PC-9 (cell line): ENCODE measurements around the gene KRT3. TPM values are rescaled to one million over a fixed set of nuclear protein-coding genes. Genes with fewer than 3 reads are reported as not detected.
A peak's percentile ranks its signal among the peaks of the same experiment; 100 is the strongest.
"Not testable (repeated sequence)": the region's sequence is repeated elsewhere in the genome, so short reads cannot be mapped to it uniquely, and the experiment has no call there.

Experiments
- BruUV-seq: library from RNA; stranded (reverse); fragments of 400-500 nt; replicated peaks from 2 replicates; lab custom pipeline; 2021; lab: Mats Ljungman, UMichigan
- CTCF ChIA-PET: fragments of 300-600 bp; sonication (Branson Sonifier 250); formaldehyde crosslinking; loops from one replicate; lab custom pipeline; 2022; ENCODE audit warnings: antibody characterized with exemption; lab: Charles Lee
- POLR2A ChIA-PET: fragments of 300-600 bp; sonication (Branson Sonifier 250); formaldehyde crosslinking; loops from one replicate; lab custom pipeline; 2022; ENCODE audit warnings: antibody characterized with exemption; ENCODE audit not compliant: unreplicated experiment; lab: Charles Lee
- DNase-seq, 2 experiments: peaks; one replicate each; pipeline versions ENCODE4 v3.0.0 to v3.0.0-alpha.2; 2015 to 2022; ENCODE audit warnings: mixed read lengths in 1 of 2
- H2AFZ ChIP-seq: fragments of 200-600 bp; sonication (generic); 2 replicates; pipeline ENCODE4 v1.8.1; 2017; ENCODE audit warnings: antibody characterized with exemption
- H3F3A ChIP-seq: fragments of 200-600 bp; sonication (generic); 2 replicates; pipeline ENCODE4 v1.8.1; 2017; ENCODE audit warnings: antibody characterized with exemption, mild to moderate bottlenecking, low read depth; ENCODE audit not compliant: insufficient read depth
- H3K27ac ChIP-seq: fragments of 200-600 bp; sonication (generic); 2 replicates; pipeline ENCODE4 v1.6.1; 2016; ENCODE audit warnings: mixed run types
- H3K27me3 ChIP-seq: fragments of 200-600 bp; sonication (generic); 2 replicates; pipeline ENCODE4 v1.6.1; 2016; ENCODE audit warnings: low read depth, mixed run types; ENCODE audit not compliant: insufficient read depth
- H3K36me3 ChIP-seq: fragments of 200-600 bp; sonication (generic); 2 replicates; pipeline ENCODE4 v1.6.1; 2016; ENCODE audit warnings: low read depth, mixed run types
- H3K4me1 ChIP-seq: fragments of 200-600 bp; sonication (generic); replicated peaks from 2 replicates; pipeline ENCODE4 v1.6.1; 2016; ENCODE audit warnings: mixed run types; ENCODE audit not compliant: insufficient read depth
- H3K4me2 ChIP-seq: fragments of 200-600 bp; sonication (generic); 2 replicates; pipeline ENCODE4 v1.6.1; 2017; ENCODE audit warnings: mixed run types
- H3K4me3 ChIP-seq: fragments of 200-600 bp; sonication (generic); 2 replicates; pipeline ENCODE4 v1.6.1; 2016; ENCODE audit warnings: mixed run types
- H3K79me2 ChIP-seq: fragments of 200-600 bp; sonication (generic); 2 replicates; pipeline ENCODE4 v1.6.1; 2017; ENCODE audit warnings: low read depth, mixed run types
- H3K9me2 ChIP-seq: fragments of 200-600 bp; sonication (generic); 2 replicates; pipeline ENCODE4 v1.8.1; 2017; ENCODE audit warnings: mild to moderate bottlenecking; ENCODE audit not compliant: insufficient read depth
- H3K9me3 ChIP-seq: fragments of 200-600 bp; sonication (generic); 2 replicates; pipeline ENCODE4 v1.8.1; 2016; ENCODE audit warnings: low read depth; ENCODE audit not compliant: insufficient read depth
- H4K20me1 ChIP-seq: fragments of 200-600 bp; sonication (generic); 2 replicates; pipeline ENCODE4 v1.8.1; 2017; ENCODE audit not compliant: insufficient read depth
- CTCF ChIP-seq: fragments of 200-600 bp; sonication (generic); conservative IDR thresholded peaks from 2 replicates; pipeline ENCODE4 v1.6.1; 2017; ENCODE audit warnings: mixed run types, antibody characterized with exemption, mild to moderate bottlenecking, moderate library complexity
- EZH2 ChIP-seq: fragments of 200-600 bp; sonication (generic); IDR thresholded peaks from 2 replicates; pipeline ENCODE4 v1.8.0; 2017; ENCODE audit warnings: antibody characterized with exemption, low read depth
- intact Hi-C: fragments of 100-400 bp; cut with micrococcal nuclease; formaldehyde crosslinking; loops from one replicate; pipeline ENCODE4 v1.10.0; 2022; ENCODE audit not compliant: unreplicated experiment
- total RNA-seq: library from RNA; stranded (reverse); gene quantifications from 2 replicates; pipeline ENCODE4 v1.2.3, GENCODE V29; 2021

Gene KRT3
- total RNA-seq, 1 experiment from 2014 or later, result 0.24 TPM

DNA sequence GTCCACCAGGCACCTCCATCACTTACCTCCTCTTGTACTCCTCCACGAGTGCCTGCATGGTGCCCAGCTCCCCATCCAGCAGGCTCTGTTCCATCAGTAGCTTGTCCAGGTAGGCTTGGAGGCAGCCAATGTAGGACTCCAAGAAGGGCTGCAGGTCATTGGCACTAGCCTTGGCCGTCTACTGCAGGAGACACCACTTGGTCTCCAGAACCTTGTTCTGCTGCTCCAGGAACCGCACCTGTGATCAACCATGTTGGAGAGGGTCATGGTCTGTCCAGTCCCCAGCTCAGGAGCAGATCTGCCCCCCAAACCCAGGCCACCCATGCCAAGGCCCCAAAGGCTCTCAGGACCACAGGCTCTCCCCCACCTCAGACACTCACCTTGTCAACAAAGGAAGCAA is 42.6 kb downstream of the KRT3 start:
- peaks cover 5% of the 10 kb centered on the region for H3K27me3 ChIP-seq
- POLR2A ChIA-PET, result no interaction called here
- BruUV-seq, result no TSS peak
- no peak for TF ChIP-seq EZH2
- no peak for TF ChIP-seq CTCF
- no peak for DNase-seq
- H2AFZ ChIP-seq, result no peak overlapping the region
- H3K27ac ChIP-seq, result no peak overlapping the region
- H3K4me3 ChIP-seq, result no peak overlapping the region
- no peaks in the 10 kb centered on the region for H3F3A ChIP-seq
- no peaks in the 10 kb centered on the region for H3K9me3 ChIP-seq
- H3K4me1 ChIP-seq, result no peaks in the 10 kb centered on the region
- CTCF ChIA-PET, result no interaction called here
- no peaks in the 10 kb centered on the region for H3K9me2 ChIP-seq
- intact Hi-C loops, result no loop called here
- H3K4me2 ChIP-seq, result no peak overlapping the region
- no peaks in the 10 kb centered on the region for H4K20me1 ChIP-seq
- no peaks in the 10 kb centered on the region for H3K36me3 ChIP-seq
- no peaks in the 10 kb centered on the region for H3K79me2 ChIP-seq

GRCh38 chr12:52752516-52752915 is 43.4 kb downstream of the KRT3 start:
- CTCF ChIA-PET, result no interaction called here
- no peak overlapping the region for H2AFZ ChIP-seq
- H3K36me3 ChIP-seq, result no peaks in the 10 kb centered on the region
- H3F3A ChIP-seq, result no peaks in the 10 kb centered on the region
- intact Hi-C loops, result no loop called here
- H3K9me2 ChIP-seq, result no peaks in the 10 kb centered on the region
- H3K27ac ChIP-seq, result no peak overlapping the region
- DNase-seq, result no peak
- POLR2A ChIA-PET, result no interaction called here
- H3K79me2 ChIP-seq, result no peaks in the 10 kb centered on the region
- H3K4me1 ChIP-seq, result no peaks in the 10 kb centered on the region
- no peak overlapping the region for H3K4me2 ChIP-seq
- TF ChIP-seq CTCF (no peak), EZH2 (no peak)
- no peaks in the 10 kb centered on the region; the same call in 1 of the 2 replicates for H3K27me3 ChIP-seq
- H3K9me3 ChIP-seq, result no peaks in the 10 kb centered on the region
- H4K20me1 ChIP-seq, result no peaks in the 10 kb centered on the region
- BruUV-seq, result no TSS peak
- H3K4me3 ChIP-seq, result no peak overlapping the region

DNA sequence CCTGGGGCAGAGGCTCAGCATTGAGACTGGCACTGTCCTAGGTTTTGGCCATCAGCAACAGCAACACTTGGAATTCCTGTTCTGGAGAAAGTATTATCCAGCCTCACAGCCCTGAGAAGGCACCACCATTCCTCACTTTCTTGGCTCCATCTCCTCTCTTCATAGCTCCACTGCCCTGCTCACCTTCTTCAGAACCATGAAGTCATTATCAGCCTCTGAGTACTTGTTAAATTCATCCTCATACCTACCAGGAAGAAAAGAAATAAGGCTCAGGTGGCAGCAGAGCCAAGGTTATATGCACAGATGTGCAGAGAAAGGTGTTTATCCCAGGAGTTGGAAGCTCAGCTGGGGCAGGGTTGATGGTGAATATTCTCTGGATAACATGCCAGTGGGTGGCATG is 44.1 kb downstream of the KRT3 start:
- Histone ChIP-seq H3K27me3 (no peaks in the 10 kb centered on the region), H3K4me2 (no peak overlapping the region), H3K4me3 (no peak overlapping the region), H3K9me2 (no peaks in the 10 kb centered on the region), H3K79me2 (no peaks in the 10 kb centered on the region), H3F3A (no peaks in the 10 kb centered on the region), H3K36me3 (no peaks in the 10 kb centered on the region), H3K4me1 (no peaks in the 10 kb centered on the region), H4K20me1 (no peaks in the 10 kb centered on the region), H3K9me3 (no peaks in the 10 kb centered on the region), H3K27ac (no peak overlapping the region), H2AFZ (no peak overlapping the region)
- no TSS peak for BruUV-seq
- ChIA-PET POLR2A (no interaction called here), CTCF (no interaction called here)
- TF ChIP-seq EZH2, result no peak
- no peak for TF ChIP-seq CTCF
- no peak for DNase-seq
- intact Hi-C loops, result no loop called here

- H3K9me3 ChIP-seq, BruUV-seq, CTCF ChIA-PET, H3K9me2 ChIP-seq, H3K4me1 ChIP-seq, H4K20me1 ChIP-seq, POLR2A ChIA-PET, intact Hi-C loops, H3K27ac ChIP-seq, H3K79me2 ChIP-seq, H3K27me3 ChIP-seq, H3K4me2 ChIP-seq, H2AFZ ChIP-seq, H3K36me3 ChIP-seq, H3K4me3 ChIP-seq, H3F3A ChIP-seq: not testable (repeated sequence)
- peak in 1 of 2 experiments; percentile 53 for DNase-seq
Measured at GRCh38 chr12:52750532-52750931, 45.4 kb downstream of the KRT3 start.
